Hippocampal formation (tissue), 2 donors: Measurements from ENCODE around the gene GRIK3.
A peak's percentile ranks its signal among the peaks of the same experiment; 100 is the strongest.
"Not testable (repeated sequence)": the region's sequence is repeated elsewhere in the genome, so short reads cannot be mapped to it uniquely, and the experiment has no call there.

Source experiments
- DNase-seq, 2 donors: peaks; one replicate each; lab custom pipeline; 2025; lab: John Stamatoyannopoulos, UW

The GRIK3 gene

DNA sequence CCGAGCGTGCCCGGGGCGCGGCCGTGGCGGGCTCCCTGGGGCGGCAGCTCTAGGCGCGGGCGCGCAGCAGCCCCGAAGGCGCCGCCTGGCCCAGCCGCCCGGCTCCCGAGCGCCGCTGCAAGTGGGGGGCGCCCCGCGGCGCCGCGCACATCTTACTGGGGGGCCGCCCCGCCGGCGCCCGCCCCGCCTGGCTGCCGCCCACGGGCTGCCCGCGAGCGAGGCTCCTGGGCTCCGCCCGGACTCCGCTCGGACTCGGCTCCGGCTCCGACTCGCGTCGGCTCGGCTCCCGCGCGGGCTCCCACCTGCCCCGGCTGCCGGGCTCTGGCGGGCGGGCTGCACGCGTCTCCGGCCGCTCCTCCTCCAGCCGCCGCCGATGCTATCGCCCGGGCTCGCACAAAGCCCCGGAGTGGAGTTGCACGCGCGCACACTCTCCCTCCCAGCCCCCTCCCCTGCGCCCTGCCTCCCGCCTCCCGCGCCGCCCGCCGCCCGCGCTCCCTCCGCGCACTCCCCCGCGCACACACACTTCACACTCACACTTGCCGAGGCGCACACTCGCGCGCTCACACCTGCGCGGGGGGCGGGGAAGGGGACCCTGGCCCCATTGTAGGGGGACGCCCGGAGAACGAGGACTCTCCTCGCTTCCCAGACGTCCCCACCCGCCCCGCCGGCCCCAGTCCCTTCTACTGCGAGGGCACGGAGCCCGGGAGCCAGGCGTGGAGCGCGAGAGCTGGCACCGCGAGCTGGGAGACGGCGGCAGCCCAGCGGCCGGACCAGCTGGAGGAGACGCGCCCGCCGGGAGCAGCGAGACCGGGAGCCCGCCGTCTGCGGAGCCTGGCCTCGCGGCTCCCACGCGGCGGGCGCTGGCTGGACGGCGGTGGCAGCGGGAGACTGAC, at the start of gene GRIK3:
Gene GRIK3 (minus strand): TSS at position 395 of the 893 bp plus-strand sequence. CDS start 407 bp downstream, outside the sequence.
- no peak for DNase-seq

DNA sequence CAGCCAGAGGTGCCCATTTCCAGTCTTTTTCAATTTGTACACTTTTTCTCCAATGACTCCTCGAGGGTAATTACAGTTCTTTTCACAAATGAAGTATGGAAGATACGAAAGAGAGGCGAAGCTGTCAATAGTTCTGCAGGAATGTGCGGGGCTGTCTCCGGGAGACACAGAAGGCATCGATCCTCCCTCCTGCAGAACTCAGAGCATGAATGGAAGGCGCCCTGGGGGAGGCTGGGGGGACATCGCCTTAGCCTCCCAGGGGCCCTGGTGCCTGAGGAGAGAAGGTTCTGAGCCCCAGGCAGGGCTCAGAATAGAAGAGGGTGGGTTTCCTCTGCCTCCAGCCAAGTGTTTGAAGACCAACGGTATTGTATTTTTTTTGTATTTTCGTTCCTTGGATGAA, 49.7 kb upstream of the GRIK3 start:
- no peak for DNase-seq

DNA sequence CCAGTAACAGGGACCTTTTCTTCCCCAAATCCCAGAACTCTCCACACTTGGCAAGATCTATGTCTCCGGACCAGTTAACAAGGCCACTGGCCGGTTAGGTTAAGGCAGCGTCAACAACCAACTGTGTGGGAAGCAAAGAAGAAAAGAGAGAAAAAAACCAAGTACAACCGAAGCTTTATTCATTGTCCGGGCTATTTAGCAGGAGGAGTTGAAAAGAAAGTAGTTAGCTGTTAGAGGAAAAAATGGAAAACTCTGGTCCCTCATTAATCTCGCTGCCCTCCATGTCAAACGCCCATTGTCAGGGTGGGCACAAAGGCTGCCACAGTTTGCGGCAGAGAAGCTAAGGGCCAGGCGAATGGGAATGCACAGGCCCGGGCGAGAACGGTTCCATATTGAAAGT, 49.3 kb upstream of the GRIK3 start:
- peak; percentile 6 to 18 for DNase-seq

DNA sequence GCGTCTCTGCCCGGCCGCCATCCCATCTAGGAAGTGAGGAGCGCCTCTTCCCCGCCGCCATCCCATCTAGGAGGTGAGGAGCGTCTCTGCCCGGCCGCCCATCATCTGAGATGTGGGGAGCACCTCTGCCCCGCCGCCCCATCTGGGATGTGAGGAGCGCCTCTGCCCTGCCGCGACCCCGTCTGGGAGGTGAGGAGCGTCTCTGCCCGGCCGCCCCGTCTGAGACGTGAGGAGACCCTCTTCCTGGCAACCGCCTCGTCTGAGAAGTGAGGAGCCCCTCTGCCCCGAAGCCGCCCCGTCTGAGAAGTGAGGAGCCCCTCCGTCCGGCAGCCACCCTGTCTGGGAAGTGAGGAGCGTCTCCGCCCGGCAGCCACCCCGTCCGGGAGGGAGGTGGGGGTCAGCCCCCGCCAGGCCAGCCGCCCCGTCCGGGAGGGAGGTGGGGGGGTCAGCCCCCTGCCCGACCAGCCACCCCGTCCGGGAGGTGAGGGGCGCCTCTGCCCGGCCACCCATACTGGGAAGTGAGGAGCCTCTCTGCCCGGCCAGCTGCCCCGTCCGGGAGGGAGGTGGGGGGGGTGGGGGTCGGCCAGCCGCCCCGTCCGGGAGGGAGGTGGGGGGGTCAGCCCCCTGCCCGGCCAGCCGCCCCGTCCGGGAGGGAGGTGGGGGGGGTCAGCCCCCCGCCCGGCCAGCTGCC, 46.1 kb upstream of the GRIK3 start:
- DNase-seq, result not testable (repeated sequence)

DNA sequence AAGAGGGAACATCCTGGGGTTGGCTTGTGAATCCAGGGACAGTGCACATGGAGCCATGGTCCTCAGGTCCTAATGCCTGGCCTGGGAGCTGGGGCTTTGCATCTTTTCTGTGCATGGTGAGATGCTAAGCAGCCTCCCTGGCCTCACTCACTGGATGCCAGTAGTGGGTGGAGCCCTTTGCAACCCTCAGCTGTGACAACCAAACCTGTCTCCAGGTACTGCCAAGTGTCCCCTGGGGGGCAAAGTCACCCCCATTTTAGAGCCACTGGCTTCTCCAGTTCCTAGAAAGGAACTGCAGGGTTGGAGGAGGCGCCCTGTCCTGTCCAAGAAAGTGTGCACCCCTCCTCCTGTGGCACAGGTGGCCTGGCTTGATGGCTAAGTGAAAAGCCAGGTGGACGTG, 44.6 kb upstream of the GRIK3 start:
- DNase-seq, result no peak

DNA sequence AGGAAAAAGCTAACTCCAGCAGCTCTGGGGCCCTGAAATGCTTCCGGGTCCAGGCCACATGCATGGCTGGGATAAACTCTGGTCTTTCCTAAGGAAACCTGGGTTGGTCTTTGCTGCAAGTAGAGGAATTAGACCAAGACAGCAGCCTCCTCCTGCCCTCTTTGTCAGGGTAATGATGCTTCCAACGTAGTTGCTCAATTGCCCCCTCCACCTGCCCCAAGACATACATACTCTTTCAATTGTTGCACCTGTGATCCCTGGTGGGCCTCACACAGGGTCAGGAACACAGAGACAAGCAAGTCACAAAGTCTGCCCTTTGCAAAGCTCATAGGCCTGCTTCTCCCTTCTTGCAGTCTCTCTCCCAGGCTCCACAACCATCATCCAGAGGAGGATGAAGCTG, 41.9 kb upstream of the GRIK3 start:
- no peak for DNase-seq

DNA sequence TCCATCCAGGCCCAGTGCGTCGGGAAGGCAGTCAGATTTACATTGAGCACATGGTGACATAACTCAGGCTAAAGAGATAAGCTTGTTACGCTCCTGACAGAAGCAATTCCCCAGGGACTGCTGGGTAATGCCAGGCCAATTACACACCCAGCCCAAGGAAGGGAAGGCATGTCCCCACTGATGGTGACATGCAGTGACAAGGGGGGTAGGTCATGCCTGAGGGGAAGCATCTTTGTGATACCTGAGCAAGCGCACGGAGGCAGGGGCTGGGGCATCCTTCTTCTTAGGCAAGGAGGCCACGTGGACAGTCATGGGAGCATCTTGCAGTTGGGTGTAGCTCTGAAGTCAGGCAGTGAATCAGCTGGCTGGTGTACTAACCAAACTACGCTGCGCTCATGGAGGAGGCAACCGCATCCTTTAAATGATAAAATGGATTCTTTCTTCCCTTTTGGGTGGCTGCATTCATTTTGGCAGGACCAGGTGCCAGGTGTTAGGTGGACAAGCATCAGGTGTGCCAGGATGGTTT, 39.6 kb upstream of the GRIK3 start:
- DNase-seq, result no peak

DNA sequence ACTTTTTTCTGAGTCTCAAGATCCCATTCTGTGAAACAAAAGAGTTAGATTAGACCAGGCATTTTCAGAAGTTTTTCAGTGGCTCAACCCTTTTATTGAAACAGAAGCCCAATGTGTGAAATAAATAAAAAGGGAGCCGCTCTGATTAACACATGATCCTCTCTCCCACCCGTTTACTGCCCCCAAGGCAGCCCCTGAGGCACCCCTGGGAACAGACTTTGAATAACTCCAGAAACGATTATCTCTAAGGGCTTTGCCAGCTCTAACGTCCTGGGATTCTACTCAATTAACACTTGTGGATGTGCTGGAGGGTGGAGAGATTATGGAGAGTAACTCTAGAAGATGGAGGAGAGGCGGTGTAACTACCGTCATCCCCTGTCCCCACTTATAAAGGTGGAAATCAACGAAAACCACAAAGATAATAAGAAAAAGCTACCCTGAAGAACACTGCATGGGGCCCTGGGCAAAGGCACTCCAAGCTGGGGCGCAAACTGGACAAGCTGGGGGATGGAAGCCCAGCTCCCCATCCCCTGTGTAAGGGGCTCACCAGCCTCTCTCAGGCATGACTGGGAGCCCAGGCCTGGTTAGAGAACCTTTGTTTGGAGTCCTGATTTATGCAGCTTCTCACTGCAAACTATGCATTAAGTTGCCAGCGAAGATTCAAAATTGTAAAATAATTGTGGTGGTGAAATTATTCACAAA, 39.0 kb upstream of the GRIK3 start:
- DNase-seq, result no peak

DNA sequence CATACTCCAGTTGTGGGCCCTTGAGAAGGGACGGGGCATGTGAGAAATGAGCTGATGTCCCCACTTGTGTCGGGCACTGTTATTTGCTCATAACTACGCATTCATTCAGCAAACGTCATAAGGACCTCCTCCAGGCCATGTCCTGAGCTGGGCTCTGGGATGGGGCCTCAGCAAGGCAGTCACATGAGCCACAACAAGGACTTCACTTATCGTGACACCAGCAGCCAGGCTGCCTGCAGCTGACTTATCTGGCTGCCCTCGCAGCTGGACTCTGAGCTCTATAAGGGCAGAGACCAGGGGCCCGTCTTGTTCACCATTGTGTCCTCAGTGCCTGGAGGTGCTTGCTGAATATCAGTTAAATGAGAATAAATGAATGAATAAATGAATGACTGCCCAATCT, 37.5 kb upstream of the GRIK3 start:
- peak in 1 of 2 donors; percentile 34 for DNase-seq

DNA sequence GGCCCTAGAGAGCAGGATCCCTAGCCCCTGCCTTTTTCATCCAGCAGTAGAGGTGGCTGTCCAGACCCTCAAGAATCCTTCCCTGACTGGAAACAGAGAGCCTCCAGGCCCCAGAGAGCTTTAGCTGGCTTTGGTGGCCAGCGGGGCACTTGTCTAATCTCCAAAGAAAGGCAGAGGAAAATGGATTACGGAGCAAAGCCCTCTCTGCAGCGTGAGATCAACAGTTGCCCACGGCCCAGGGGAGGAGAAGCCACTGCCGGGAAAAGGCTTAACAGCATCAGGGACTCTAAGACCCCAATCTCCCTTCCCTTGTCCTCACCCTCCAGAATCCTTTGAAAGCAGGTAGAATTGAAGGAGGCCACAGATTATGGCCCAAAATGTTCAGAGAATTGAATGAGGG, 35.8 kb upstream of the GRIK3 start:
- no peak for DNase-seq

DNA sequence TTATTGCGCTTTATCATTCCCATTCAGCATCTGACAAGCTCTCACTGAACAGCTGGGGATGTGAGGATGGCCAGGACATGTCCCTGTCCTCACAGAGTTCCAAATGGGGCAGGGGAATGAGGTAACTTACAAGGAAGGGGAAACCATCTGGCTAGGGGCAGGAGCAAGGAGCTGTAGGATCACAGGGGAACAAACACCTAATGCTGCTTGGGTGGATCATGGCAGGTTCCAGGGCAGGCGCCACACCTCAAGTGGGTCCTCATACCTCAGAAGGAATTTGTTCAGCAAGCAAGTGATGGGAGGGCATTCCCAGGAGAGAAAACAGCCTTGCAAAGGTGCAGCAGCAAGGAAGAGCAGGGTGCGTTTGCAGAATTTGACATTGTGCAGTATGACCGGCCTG, 35.1 kb upstream of the GRIK3 start:
- DNase-seq, result no peak

DNA sequence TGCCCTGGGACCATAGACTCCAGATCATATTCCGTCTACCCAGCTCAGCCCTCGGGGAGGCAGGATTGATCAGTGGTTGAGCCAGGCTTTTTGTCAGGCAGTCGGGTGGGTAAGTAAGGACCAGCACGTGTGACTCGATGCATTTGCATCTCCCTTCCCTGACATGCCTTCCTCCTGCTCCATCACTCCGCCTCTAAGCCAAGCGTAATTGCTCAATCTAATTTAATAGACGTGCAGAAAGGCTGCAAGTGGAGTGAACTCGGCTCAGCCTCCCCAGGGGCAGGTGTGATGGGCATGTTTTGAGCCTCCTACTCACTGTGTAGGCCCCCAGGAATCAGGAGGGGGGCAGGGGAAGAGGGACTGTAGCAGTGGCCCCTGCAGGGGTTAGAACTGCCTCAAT, 34.6 kb upstream of the GRIK3 start:
- no peak for DNase-seq

DNA sequence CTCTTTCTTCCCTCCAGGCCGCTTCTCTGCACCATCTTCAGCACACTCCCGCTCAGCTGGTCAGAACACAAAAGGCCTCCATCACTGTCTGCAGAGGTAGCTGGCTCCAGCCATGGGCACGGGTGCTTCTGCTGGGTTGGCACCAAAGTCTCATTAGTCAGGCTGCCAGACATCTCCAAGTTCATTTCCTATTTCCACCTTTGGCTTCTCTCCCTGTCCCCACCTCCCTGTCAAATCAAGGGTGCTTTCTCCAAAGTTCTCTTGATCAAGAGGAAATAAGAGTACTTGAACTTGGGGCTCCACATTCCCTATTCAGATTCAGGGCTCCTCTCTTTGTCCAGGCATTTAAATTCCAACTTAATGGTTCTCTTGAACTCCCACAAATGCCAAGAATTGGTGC, 33.9 kb upstream of the GRIK3 start:
- no peak for DNase-seq

DNA sequence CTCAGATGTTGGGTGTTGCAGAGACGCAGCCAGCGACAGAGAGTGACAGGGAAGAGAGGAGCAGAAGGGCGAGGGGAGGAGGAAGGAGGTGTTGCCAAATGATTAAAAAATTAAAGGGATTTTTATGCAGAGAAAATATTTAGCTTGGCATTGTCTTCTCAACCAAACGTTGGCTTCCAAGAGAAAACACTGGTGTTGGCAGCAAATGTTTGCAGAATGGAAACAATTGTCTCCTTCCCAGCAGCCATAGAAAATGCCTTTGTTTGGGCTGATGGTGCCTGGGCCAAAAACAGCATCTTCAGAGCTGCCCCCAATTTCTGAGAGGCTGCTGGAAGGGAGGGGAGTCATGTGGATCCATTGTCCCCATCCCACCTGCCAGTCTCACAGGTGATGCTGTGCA, 29.7 kb upstream of the GRIK3 start:
- DNase-seq, result peak in 1 of 2 donors; percentile 46

DNA sequence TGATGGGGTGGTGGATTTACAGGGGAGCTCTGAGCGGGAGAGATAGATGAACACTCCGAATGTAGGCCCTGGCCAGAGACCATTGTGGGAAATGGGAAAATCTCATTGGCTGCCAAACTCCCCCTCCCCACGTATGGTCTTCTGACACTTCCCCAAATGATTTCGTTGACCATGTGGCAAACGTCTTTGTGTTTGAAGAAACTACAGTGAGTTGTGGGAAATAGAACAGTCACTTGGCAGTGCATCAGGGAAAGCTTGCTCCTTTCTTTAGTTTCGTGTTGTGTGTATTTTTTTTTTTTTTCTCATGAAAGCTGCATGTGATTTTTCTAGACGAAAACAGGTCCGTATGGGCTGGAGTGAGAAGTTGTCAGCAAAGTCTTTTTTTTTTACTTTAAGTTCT, 25.0 kb upstream of the GRIK3 start:
- no peak for DNase-seq

DNA sequence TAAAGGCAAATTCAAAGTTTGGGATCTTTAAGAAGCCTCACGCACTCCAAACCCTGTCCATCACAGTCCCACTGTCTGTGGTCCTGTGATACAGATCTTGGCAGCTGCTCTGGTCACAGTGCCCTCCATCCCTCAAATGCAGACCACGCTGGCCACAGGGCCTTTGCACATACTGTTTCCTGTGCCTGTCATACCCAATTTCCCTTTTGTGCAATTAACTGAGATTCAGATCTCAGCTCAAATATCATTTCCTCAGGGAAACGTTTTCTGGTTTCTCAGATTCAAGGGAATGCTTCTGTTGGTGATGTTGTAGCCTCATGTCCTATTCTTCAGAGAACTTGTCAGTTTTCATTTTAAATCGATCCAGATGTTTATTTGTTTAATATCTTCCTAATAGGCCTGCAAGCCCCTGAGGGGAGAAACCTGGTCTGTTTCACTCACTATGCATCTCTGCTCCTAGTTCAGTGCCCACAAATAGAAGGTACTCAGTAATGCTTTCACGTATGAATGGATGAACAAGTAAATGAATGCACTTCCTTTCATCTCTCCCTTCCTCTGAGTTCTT, 24.2 kb upstream of the GRIK3 start:
- DNase-seq, result no peak

DNA sequence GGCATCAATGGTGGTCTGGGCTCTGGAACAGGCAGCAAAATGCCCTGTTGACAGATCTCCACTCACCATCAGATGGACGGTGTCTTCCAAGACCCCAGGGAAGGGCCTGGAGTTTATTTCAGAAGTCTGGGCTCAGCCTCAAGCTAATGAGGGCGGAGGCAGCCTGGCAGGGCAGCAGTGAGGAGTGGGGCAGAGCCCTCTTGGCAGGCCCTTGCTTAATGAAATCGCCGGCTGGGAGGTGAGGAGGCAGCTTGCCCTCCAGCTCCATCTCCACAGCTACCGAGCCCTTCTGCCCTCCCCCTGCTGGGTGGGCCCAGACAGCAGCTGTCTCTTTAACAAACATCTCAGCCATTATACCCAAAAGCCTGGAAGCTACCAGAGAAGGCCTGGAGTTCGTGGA, 22.0 kb upstream of the GRIK3 start:
- DNase-seq, result no peak

DNA sequence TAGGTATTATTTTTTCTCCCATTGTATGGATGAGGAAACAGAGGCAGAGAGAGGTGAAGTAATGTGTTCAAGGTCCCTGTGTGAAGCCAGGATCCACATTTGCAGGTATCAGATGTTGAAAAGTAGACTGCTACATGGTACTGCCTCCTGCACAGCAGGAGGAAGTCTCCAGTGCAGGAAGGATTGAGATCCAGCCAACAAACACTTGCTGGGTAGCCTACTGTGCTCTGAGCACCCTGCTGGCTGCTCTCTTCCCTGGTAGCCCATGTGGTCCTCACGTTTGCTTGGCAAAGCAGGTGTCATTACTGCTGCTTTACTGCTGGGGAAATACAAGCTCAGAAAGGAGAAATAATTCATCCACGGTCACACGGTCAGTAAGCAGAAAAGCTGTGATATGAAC, 21.3 kb upstream of the GRIK3 start:
- DNase-seq, result no peak

DNA sequence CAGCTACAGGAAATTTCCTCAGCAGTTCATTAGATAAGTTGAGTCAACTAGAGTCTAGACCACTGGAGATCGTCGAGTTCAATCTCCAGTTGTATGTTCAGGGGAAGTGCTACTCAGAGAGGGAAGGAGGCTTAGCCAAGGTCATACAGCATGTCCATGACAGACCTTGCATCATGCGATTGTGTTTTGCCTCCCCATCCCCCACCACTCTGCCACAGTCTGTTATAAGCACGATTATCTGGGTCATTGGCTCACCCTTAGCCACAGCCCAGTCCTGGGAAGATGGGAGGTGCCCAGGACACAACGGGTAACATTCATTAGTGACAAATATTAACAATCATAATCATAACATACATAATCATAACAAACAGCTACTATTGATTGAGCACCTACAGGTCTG, 18.9 kb upstream of the GRIK3 start:
- no peak for DNase-seq

DNA sequence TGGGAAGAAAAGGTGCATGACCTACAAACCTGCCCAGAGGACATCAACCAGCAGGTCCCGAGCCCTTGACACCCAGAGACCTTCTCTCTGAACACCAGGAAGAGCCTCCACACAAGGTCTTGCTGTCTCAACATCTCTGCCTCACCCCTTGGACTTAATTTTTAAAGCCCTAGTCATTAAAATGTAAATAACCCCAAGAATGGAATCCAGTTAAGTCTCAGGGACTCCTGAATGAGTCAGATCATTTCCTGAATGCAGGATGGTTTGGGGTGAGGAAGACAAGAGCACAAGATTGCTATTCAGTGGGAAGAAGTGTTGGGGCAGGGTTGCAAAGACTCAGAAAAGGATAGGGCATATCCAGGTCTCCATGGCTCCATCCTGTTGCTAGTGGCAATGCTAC, 17.8 kb upstream of the GRIK3 start:
- DNase-seq, result no peak

DNA sequence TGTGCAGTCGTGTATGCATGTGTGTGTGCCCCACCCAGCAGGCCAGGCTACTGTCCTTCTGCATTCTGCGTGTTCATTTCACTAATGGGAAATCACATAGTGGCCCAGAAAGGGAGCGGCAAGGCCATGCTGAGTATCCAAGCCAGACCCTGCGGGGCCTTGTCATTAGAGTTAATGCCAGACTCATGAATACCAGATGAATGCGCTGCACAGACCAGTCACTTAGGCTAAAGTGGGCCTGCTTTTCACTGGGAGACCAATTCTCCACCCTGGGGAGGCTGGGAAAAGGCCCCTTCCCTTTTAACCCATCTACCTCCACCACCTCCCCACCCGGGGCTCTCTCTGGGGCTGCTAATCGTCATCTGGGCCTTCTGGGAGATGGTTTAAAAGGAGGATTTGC, 17.0 kb upstream of the GRIK3 start:
- no peak for DNase-seq

DNA sequence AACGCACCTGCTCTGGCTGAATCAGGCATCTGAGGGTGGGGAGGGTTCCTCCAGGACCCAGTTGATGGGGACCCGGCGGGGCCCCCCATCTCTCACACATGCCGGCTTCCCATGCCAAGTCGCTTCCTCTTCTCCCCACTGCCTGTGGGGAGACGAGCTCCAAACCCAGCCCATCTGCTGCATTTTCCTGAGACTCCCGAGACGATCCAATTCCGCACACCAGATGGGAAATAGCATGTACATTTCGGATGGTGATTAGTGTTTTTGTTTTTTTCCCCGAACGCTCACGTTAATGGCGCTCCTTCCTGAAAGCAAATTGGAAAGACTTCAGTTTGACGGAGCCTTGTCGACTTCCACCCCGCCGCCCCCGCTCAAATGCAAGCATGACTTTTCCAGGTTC, 13.2 kb upstream of the GRIK3 start:
- DNase-seq, result no peak
